ENCODE measurements around the gene HOXA11.

- TF ChIP-seq CTCF (IDR thresholded peaks at IDR 0.05) (no peak), POLR2AphosphoS5 (IDR thresholded peaks at IDR 0.05) (no peak)
Measured at GRCh38 chr7:27224983-27225934, 40.2 kb upstream of the HOXA11 start.
